ENCODE measurements around the gene C1GALT1C1.
"Not testable (repeated sequence)": the region's sequence is repeated elsewhere in the genome, so short reads cannot be mapped to it uniquely, and the experiment has no call there.

Gene C1GALT1C1

GRCh38 chrX:120629667-120630537, at the start of gene C1GALT1C1:
Gene C1GALT1C1 (minus strand): TSS chrX:120630054. CDS start chrX:120627166, 2,888 bp downstream.
- peak; percentile 97 for DNase-seq

GRCh38 chrX:120677004-120677652, 47.3 kb upstream of the C1GALT1C1 start:
- no peak for DNase-seq

- DNase-seq, result no peak
These were observed 43.1 kb upstream of the C1GALT1C1 start for GRCh38 chrX:120672841-120673530.

- no peak for DNase-seq
These were observed 42.5 kb upstream of the C1GALT1C1 start for GRCh38 chrX:120672389-120672788.

GRCh38 chrX:120671963-120672362, 42.1 kb upstream of the C1GALT1C1 start:
- DNase-seq, result no peak

- DNase-seq, result no peak
These were observed 38.5 kb upstream of the C1GALT1C1 start for GRCh38 chrX:120668357-120668756.

GRCh38 chrX:120664535-120664934, 34.7 kb upstream of the C1GALT1C1 start:
- DNase-seq, result not testable (repeated sequence)

GRCh38 chrX:120664081-120664480, 34.2 kb upstream of the C1GALT1C1 start:
- DNase-seq, result peak; percentile 2

- no peak for DNase-seq
These were observed 32.8 kb upstream of the C1GALT1C1 start for GRCh38 chrX:120662662-120663061.

- no peak for DNase-seq
These were observed 30.8 kb upstream of the C1GALT1C1 start for GRCh38 chrX:120660637-120661036.

- DNase-seq, result no peak
These were observed 23.1 kb upstream of the C1GALT1C1 start for GRCh38 chrX:120653000-120653399.

- DNase-seq, result not testable (repeated sequence)
These were observed 22.4 kb upstream of the C1GALT1C1 start for GRCh38 chrX:120652256-120652655.

- no peak for DNase-seq
These were observed 17.3 kb upstream of the C1GALT1C1 start for GRCh38 chrX:120647127-120647526.

GRCh38 chrX:120642871-120643270, 13.0 kb upstream of the C1GALT1C1 start:
- DNase-seq, result no peak

GRCh38 chrX:120638619-120639018, 8.8 kb upstream of the C1GALT1C1 start:
- DNase-seq, result no peak

GRCh38 chrX:120625371-120625770, 4.5 kb downstream of the C1GALT1C1 start:
- DNase-seq, result no peak

GRCh38 chrX:120617996-120618630, 11.7 kb downstream of the C1GALT1C1 start:
- DNase-seq, result no peak

- DNase-seq, result no peak
These were observed 15.0 kb downstream of the C1GALT1C1 start for GRCh38 chrX:120614816-120615215.

- no peak for DNase-seq
These were observed 17.8 kb downstream of the C1GALT1C1 start for GRCh38 chrX:120612086-120612485.

GRCh38 chrX:120604361-120604782, 25.5 kb downstream of the C1GALT1C1 start:
- DNase-seq, result peak; percentile 19

- peak; percentile 94 for DNase-seq
These were observed 26.0 kb downstream of the C1GALT1C1 start, which contains the start of gene MCTS1 for GRCh38 chrX:120603707-120604360. Gene MCTS1 (plus strand): TSS chrX:120604101. CDS start chrX:120604237, 136 bp downstream.

GRCh38 chrX:120585702-120586101, 44.2 kb downstream of the C1GALT1C1 start:
- DNase-seq, result no peak

Data from NCI-H1105 treated with DMSO at 0.1 percent for 48 hours (cell line).